Suprapubic skin (tissue), 4 donors: ENCODE data around the gene UXT. TPM values are rescaled to one million over a fixed set of nuclear protein-coding genes. Genes with fewer than 3 reads are reported as not detected.

Source experiments
- DNase-seq, 2 donors: peaks; one replicate each; pipeline ENCODE4 v3.0.0-alpha.2; 2019; ENCODE audit warnings: low spot score in 2 of 2
- H3K27ac ChIP-seq: fragments of 200-600 bp; sonication (generic); one replicate; pipeline ENCODE4 v1.5.1; 2019
- H3K27me3 ChIP-seq: fragments of 200-600 bp; sonication (generic); one replicate; pipeline ENCODE4 v1.5.1; 2019
- H3K36me3 ChIP-seq: fragments of 200-600 bp; sonication (generic); one replicate; pipeline ENCODE4 v1.5.1; 2019
- H3K4me1 ChIP-seq: fragments of 200-600 bp; sonication (generic); one replicate; pipeline ENCODE4 v1.5.1; 2019
- H3K4me3 ChIP-seq: fragments of 200-600 bp; sonication (generic); one replicate; pipeline ENCODE4 v1.5.1; 2019; ENCODE audit warnings: mild to moderate bottlenecking
- H3K9me3 ChIP-seq: fragments of 200-600 bp; sonication (generic); one replicate; pipeline ENCODE4 v1.5.1; 2019
- CTCF ChIP-seq, 2 donors: fragments of 200-600 bp in 1 of 2; fragments of 450-650 bp in 1 of 2; sonication (generic) in 1 of 2; IDR thresholded peaks; one replicate each; pipeline ENCODE4 v1.5.1; 2016 to 2019; ENCODE audit warnings: antibody characterized with exemption in 2 of 2, mild to moderate bottlenecking in 1 of 2, moderate library complexity in 1 of 2
- EP300 ChIP-seq: sonication (generic); formaldehyde crosslinking; IDR thresholded peaks from one replicate; pipeline ENCODE4 v1.6.1; 2017; ENCODE audit warnings: antibody characterized with exemption
- POLR2A ChIP-seq, 2 donors: fragments of 450-650 bp; IDR thresholded peaks; one replicate each; pipeline ENCODE4 v1.6.1; 2017; ENCODE audit warnings: antibody characterized with exemption in 2 of 2, mild to moderate bottlenecking in 2 of 2, moderate library complexity in 2 of 2
- POLR2AphosphoS5 ChIP-seq, 3 donors: sonication (generic); formaldehyde crosslinking; IDR thresholded peaks; one replicate each; pipeline ENCODE4 v1.6.1; 2017; ENCODE audit warnings: antibody characterized with exemption in 3 of 3
- WGBS: methylation state at CpG from one replicate; pipeline ENCODE4 v1.1.5; 2018; 5-methylcytosine and 5-hydroxymethylcytosine counted together
- total RNA-seq, 4 donors: library from RNA; depleted of rRNA; stranded (reverse); fragments of >200 nt; gene quantifications; one replicate each; pipeline ENCODE4 v1.1.0, GENCODE V29; 2016

Gene UXT
- total RNA-seq, 4 donors from 2014 or later = 82.6 to 127 (median 118) TPM

GRCh38 chrX:47621851-47622250 is 37.1 kb downstream of the UXT start:
- WGBS = 68% methylated on average over 6 of the region's 6 CpGs
- peak in 1 of 2 donors; percentile 9 for DNase-seq
- H3K27me3 ChIP-seq = peaks cover 4% of the 10 kb centered on the region

GRCh38 chrX:47620303-47620685 is 38.7 kb downstream of the UXT start:
- peaks cover 4% of the 10 kb centered on the region for H3K27me3 ChIP-seq
- no peak overlapping the region for H3K27ac ChIP-seq
- no peak overlapping the region for H3K4me3 ChIP-seq
- peaks cover 10% of the 10 kb centered on the region for H3K4me1 ChIP-seq
- DNase-seq = peak in 1 of 2 donors; percentile 16
- WGBS = 55% methylated on average over 9 of the region's 9 CpGs
- H3K9me3 ChIP-seq = no peaks in the 10 kb centered on the region
- TF ChIP-seq POLR2AphosphoS5 (IDR thresholded peaks at IDR 0.05) (no peak), CTCF (IDR thresholded peaks at IDR 0.05) (no peak), EP300 (no peak), POLR2A (IDR thresholded peaks at IDR 0.05) (no peak)
- H3K36me3 ChIP-seq = no peaks in the 10 kb centered on the region

More at GRCh38 chrX:47621851-47622250, 37.1 kb downstream of the UXT start:
- no peak overlapping the region for H3K27ac ChIP-seq
- no peaks in the 10 kb centered on the region for H3K36me3 ChIP-seq
- TF ChIP-seq POLR2AphosphoS5 (IDR thresholded peaks at IDR 0.05) = no peak
- no peak for TF ChIP-seq CTCF (IDR thresholded peaks at IDR 0.05)
- TF ChIP-seq POLR2A (IDR thresholded peaks at IDR 0.05) = no peak
- TF ChIP-seq EP300 = no peak
- H3K9me3 ChIP-seq = no peaks in the 10 kb centered on the region
- peaks cover 10% of the 10 kb centered on the region for H3K4me1 ChIP-seq
- H3K4me3 ChIP-seq = no peak overlapping the region

- 22% methylated on average over 5 of the region's 88 CpGs for WGBS
- H3K9me3 ChIP-seq = no peaks in the 10 kb centered on the region
- peaks cover 4% of the 10 kb centered on the region for H3K27me3 ChIP-seq
- H3K27ac ChIP-seq = no peak within 1 kb of the TSS
- peak in 1 of 2 donors; percentile 82 for DNase-seq
- peak within 1 kb of the TSS; percentile 37 for H3K4me3 ChIP-seq
- H3K36me3 ChIP-seq = no peaks in the 10 kb centered on the region
- TF ChIP-seq POLR2A (IDR thresholded peaks at IDR 0.05) = no peak
- peak in 1 of 2 donors; percentile 8 for TF ChIP-seq CTCF (IDR thresholded peaks at IDR 0.05)
- no peak for TF ChIP-seq POLR2AphosphoS5 (IDR thresholded peaks at IDR 0.05)
- TF ChIP-seq EP300 = no peak
- peaks cover 10% of the 10 kb centered on the region for H3K4me1 ChIP-seq
Measured at GRCh38 chrX:47619486-47620302, 39.3 kb downstream of the UXT start, which contains the start of gene SYN1. TSS of gene SYN1 (minus strand) at chrX:47619857. CDS start at chrX:47619728, 129 bp downstream.

- DNase-seq = no peak
- H3K9me3 ChIP-seq = no peaks in the 10 kb centered on the region
- H3K4me3 ChIP-seq = peak overlapping the region; percentile 37
- no peak for TF ChIP-seq POLR2A (IDR thresholded peaks at IDR 0.05)
- no peak for TF ChIP-seq POLR2AphosphoS5 (IDR thresholded peaks at IDR 0.05)
- TF ChIP-seq EP300 = no peak
- no peak for TF ChIP-seq CTCF (IDR thresholded peaks at IDR 0.05)
- 49% methylated on average over 32 of the region's 32 CpGs for WGBS
- H3K4me1 ChIP-seq = peaks cover 10% of the 10 kb centered on the region
- no peaks in the 10 kb centered on the region for H3K36me3 ChIP-seq
- peaks cover 4% of the 10 kb centered on the region for H3K27me3 ChIP-seq
- no peak overlapping the region for H3K27ac ChIP-seq
Measured at GRCh38 chrX:47618923-47619485, 40.0 kb downstream of the UXT start.

- Histone ChIP-seq H3K27ac (no peak overlapping the region), H3K27me3 (no peaks in the 10 kb centered on the region), H3K4me1 (peaks cover 4% of the 10 kb centered on the region), H3K36me3 (no peaks in the 10 kb centered on the region), H3K9me3 (no peaks in the 10 kb centered on the region), H3K4me3 (no peak overlapping the region)
- DNase-seq = peak in 1 of 2 donors; percentile 19
- WGBS = 66% methylated on average over 5 of the region's 5 CpGs
- TF ChIP-seq POLR2AphosphoS5 (IDR thresholded peaks at IDR 0.05) (no peak), POLR2A (IDR thresholded peaks at IDR 0.05) (no peak), CTCF (IDR thresholded peaks at IDR 0.05) (no peak), EP300 (no peak)
Measured at GRCh38 chrX:47614618-47615017, 44.4 kb downstream of the UXT start.
